Tibial artery (tissue), 4 donors: ENCODE data around the gene SERPINB12.
A peak's percentile ranks its signal among the peaks of the same experiment; 100 is the strongest.

ENCODE experiments used
- DNase-seq, 2 donors: peaks; one replicate each; pipeline ENCODE4 v3.0.0-alpha.2; 2019
- H3K27ac ChIP-seq, 2 donors: fragments of 200-600 bp; sonication (generic) in 1 of 2; 1 replicate in 1 of 2; 2 replicates in 1 of 2; pipeline ENCODE4 v1.5.1; 2018 to 2019; ENCODE audit warnings: mild to moderate bottlenecking in 1 of 2
- H3K27me3 ChIP-seq, 2 donors: fragments of 200-600 bp; sonication (generic) in 1 of 2; one replicate each; pipeline versions ENCODE4 v1.5.1 to v1.6.0; 2016 to 2019
- H3K36me3 ChIP-seq, 3 donors: fragments of 200-600 bp; sonication (generic) in 2 of 3; one replicate each; pipeline ENCODE4 v1.5.1; 2016 to 2019; ENCODE audit warnings: mild to moderate bottlenecking in 2 of 3
- H3K4me1 ChIP-seq, 4 donors: fragments of 200-600 bp; sonication (generic) in 2 of 4; 1 replicate in 3 of 4; 2 replicates in 1 of 4; pipeline ENCODE4 v1.5.1; 2016 to 2019
- H3K4me3 ChIP-seq, 2 donors: fragments of 200-600 bp; sonication (generic) in 1 of 2; 1 replicate in 1 of 2; 2 replicates in 1 of 2; pipeline ENCODE4 v1.5.1; 2018 to 2019; ENCODE audit warnings: mild to moderate bottlenecking in 2 of 2
- H3K9me3 ChIP-seq, 3 donors: fragments of 200-600 bp; sonication (generic) in 1 of 3; one replicate each; pipeline ENCODE4 v1.5.1; 2016 to 2019
- CTCF ChIP-seq, 2 experiments: fragments of 200-600 bp in 1 of 2; fragments of 450-650 bp in 1 of 2; IDR thresholded peaks; one replicate each; pipeline ENCODE4 v1.5.1; 2017 to 2019; ENCODE audit warnings: antibody characterized with exemption in 2 of 2, mild to moderate bottlenecking in 1 of 2, moderate library complexity in 1 of 2
- intact Hi-C: fragments of 100-400 bp; cut with DNase I; formaldehyde crosslinking; loops from one replicate; pipeline ENCODE4 v1.15.0; 2023; ENCODE audit warnings: low total_unique reads

SERPINB12 gene

GRCh38 chr18:63518178-63519012 is 23.8 kb upstream of the SERPINB12 start:
- peak; percentile 69 to 79 for TF ChIP-seq CTCF (IDR thresholded peaks at IDR 0.05)
- intact Hi-C loops: loop anchor here (5.0 to 10.0 kb wide), 2 partner anchors 56 to 329 kb away; no protein-coding TSS in a partner anchor

GRCh38 chr18:63520053-63520685 is 22.0 kb upstream of the SERPINB12 start:
- no peak for TF ChIP-seq CTCF (IDR thresholded peaks at IDR 0.05)
- intact Hi-C loops: loop anchor here (10.0 kb wide), 1 partner anchor 415 kb away; no protein-coding TSS in a partner anchor
- H3K9me3 ChIP-seq: no peaks in the 10 kb centered on the region

More at GRCh38 chr18:63518178-63519012, 23.8 kb upstream of the SERPINB12 start:
- Histone ChIP-seq H3K27me3 (peaks cover 0 to 2% of the 10 kb centered on the region in 2 donors), H3K4me1 (no peaks in the 10 kb centered on the region), H3K27ac (no peak overlapping the region), H3K36me3 (no peaks in the 10 kb centered on the region), H3K4me3 (no peak overlapping the region), H3K9me3 (no peaks in the 10 kb centered on the region)
- DNase-seq: peak in 1 of 2 donors; percentile 50

DNA sequence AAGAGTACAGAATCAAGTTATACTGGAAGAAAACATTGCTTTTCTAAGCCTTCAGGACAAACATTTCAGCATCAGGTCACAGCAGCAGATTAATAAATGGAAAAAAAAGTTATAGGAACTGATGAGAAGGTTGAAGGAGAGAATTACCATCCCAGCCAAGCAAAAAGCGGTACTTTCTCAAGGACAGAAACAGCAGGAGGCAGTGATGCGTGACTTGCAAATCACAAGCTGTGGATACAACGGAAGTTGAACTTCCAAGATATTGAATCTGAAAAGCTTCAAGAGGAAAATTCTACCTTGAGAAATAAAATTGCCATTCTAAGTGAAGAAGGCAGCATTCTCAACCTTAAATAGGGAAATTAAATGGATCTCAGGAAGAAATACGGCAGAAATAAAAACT is 18.5 kb upstream of the SERPINB12 start:
- Histone ChIP-seq H3K9me3 (no peaks in the 10 kb centered on the region), H3K27me3 (no peaks in the 10 kb centered on the region), H3K4me1 (no peaks in the 10 kb centered on the region), H3K36me3 (no peaks in the 10 kb centered on the region), H3K4me3 (no peak overlapping the region), H3K27ac (no peak overlapping the region)
- no peak for TF ChIP-seq CTCF (IDR thresholded peaks at IDR 0.05)
- intact Hi-C loops: loop anchor here (10.0 kb wide), 1 partner anchor 411 kb away; no protein-coding TSS in a partner anchor
- DNase-seq: no peak

More at GRCh38 chr18:63520053-63520685, 22.0 kb upstream of the SERPINB12 start:
- DNase-seq: no peak
- no peaks in the 10 kb centered on the region for H3K4me1 ChIP-seq
- no peak overlapping the region for H3K27ac ChIP-seq
- peaks cover 0 to 2% of the 10 kb centered on the region in 2 donors for H3K27me3 ChIP-seq
- H3K36me3 ChIP-seq: no peaks in the 10 kb centered on the region
- no peak overlapping the region for H3K4me3 ChIP-seq

GRCh38 chr18:63527251-63527650 is 14.9 kb upstream of the SERPINB12 start:
- Histone ChIP-seq H3K9me3 (no peaks in the 10 kb centered on the region), H3K36me3 (no peaks in the 10 kb centered on the region), H3K4me3 (no peak overlapping the region), H3K27me3 (no peaks in the 10 kb centered on the region), H3K4me1 (no peaks in the 10 kb centered on the region), H3K27ac (no peak overlapping the region)
- intact Hi-C loops: loop anchor here (10.0 kb wide), 1 partner anchor 408 kb away; no protein-coding TSS in a partner anchor
- no peak for DNase-seq
- no peak for TF ChIP-seq CTCF (IDR thresholded peaks at IDR 0.05)

DNA sequence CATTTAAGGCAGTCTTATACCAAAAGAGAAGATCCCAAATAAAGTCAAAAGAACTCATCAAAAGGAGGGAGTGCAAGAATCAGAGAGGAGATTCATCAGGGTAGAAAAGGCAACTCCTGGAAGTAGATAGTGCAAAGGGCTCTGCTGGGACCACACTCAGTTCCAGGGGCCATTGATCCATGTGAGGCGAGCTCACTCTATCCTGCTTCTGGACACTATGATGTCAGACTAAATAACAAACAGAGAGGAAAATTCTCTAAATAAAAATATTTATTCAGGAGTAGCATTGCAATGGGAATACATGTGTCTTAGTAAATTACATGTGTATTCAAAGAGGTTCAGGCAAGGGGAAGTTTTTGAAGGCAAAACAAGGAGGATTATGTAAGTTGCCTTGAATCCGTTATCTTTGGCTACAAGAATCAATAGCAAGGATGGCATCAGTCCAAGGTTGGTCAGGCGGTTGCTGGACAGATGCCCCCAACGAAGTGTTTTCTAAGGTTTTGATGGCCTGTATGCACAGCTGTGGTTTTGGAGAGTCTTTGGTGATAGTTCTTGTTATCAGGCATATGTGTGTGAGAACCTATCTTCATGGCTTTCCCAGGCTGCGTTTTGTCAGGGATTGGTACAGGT is 13.2 kb upstream of the SERPINB12 start:
- no peak for DNase-seq
- intact Hi-C loops: loop anchor here (10.0 kb wide), 1 partner anchor 406 kb away; no protein-coding TSS in a partner anchor
- no peak for TF ChIP-seq CTCF (IDR thresholded peaks at IDR 0.05)
- no peak overlapping the region for H3K4me3 ChIP-seq
- no peaks in the 10 kb centered on the region for H3K36me3 ChIP-seq
- no peaks in the 10 kb centered on the region for H3K9me3 ChIP-seq
- no peaks in the 10 kb centered on the region for H3K27me3 ChIP-seq
- no peaks in the 10 kb centered on the region for H3K4me1 ChIP-seq
- H3K27ac ChIP-seq: no peak overlapping the region
